Loucy (cell line): ENCODE measurements around the gene ZNF689.

Source experiments
- CTCF ChIP-seq: fragments of 200-600 bp; sonication (generic); conservative IDR thresholded peaks from 2 replicates; pipeline ENCODE4 v1.5.1; 2014; ENCODE audit warnings: mild to moderate bottlenecking, antibody characterized with exemption, low read length
- EZH2phosphoT487 ChIP-seq: fragments of 200-600 bp; IDR thresholded peaks from 2 replicates; pipeline ENCODE4 v1.6.1; 2018; ENCODE audit warnings: antibody characterized with exemption, mild to moderate bottlenecking, moderate library complexity, borderline replicate concordance

- TF ChIP-seq CTCF = no peak
- no peak for TF ChIP-seq EZH2phosphoT487
These were observed 7.4 kb downstream of the ZNF689 start for GRCh38 chr16:30602616-30603277.
